ENCODE data around the gene COL8A1. TPM values are rescaled to one million over a fixed set of nuclear protein-coding genes. Genes with fewer than 3 reads are reported as not detected.

The COL8A1 gene
- total RNA-seq, 1 experiment from 2014 or later, result 0.87 TPM

DNA sequence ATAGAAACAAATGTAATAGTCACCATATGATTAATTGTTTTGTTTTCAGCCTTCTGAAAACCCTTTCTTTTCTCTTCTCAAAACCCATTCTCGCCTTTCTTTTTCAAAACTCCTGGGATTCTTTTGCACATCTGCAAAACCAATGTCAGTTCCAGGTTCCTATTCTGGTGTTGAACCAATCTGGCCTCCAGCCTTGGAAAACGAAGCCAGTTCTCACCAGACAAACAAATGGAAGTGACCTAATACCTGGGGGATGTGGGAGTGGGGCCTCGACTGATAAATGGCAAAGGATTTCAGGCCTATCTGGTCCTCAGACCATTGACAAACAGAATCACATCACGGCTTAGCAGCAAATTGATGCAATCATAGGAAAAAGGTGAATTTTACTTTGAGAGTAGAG is 73.0 kb downstream of the COL8A1 start:
- DNase-seq (ENCODE audit: low spot score), result no peak

DNA sequence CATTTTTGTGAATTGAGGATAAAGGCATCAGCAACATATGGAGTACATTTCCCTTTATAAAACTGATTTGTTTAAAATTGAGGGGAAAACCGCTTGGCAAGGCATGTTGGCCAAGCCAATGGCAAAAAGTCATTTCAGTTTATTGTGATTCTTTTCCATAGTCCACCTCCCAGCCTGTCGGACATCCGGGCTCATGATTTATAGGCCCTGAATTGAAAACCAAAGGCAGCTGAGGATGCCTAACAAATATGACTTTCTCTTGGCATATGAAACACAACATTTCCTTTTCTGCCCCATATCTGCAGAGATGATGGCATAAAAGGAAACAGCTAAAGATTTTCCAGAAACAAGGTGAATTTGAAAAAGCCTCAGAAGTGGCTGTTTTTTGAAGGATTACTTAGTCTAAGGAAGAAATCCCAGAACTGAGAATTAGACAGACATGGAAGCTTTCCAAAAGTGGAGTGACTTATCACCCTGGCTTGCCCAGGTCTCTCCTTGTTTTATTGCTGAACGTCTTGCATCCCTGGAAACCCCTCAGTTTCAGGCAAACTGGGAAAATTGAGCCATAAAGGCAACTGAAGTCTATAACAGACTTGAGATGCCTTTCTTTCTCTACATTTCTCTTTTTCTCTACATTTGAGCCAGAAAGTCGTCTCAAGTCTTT is 74.0 kb downstream of the COL8A1 start:
- Mint-ChIP-seq H3K36me3 (no peaks in the 10 kb centered on the region), H3K27me3 (ENCODE audit: low read depth) (no peaks in the 10 kb centered on the region), H3K4me1 (peaks cover 15% of the 10 kb centered on the region), H3K27ac (no peak overlapping the region), H3K4me3 (no peak overlapping the region), H3K9me3 (no peaks in the 10 kb centered on the region)
- ChIA-PET CTCF (no interaction called here), POLR2A (no interaction called here)
- DNase-seq (ENCODE audit: low spot score) (no peak), ATAC-seq (no peak)
- TF ChIP-seq GABPB1 (CRISPR knock-in tag; IDR thresholded peaks at IDR 0.05), result no peak
- no peak for TF ChIP-seq FOXK1 (CRISPR knock-in tag; IDR thresholded peaks at IDR 0.05)
- TF ChIP-seq FOXJ3 (CRISPR knock-in tag; IDR thresholded peaks at IDR 0.05; ENCODE audit: borderline replicate concordance), result no peak
- TF ChIP-seq CREB1 (CRISPR knock-in tag; IDR thresholded peaks at IDR 0.05), result no peak
- no peak for TF ChIP-seq ZNF138 (CRISPR knock-in tag; conservative IDR thresholded peaks at IDR 0.05)
- TF ChIP-seq CREM (CRISPR knock-in tag; IDR thresholded peaks at IDR 0.05), result no peak
- TF ChIP-seq RORB (CRISPR knock-in tag; IDR thresholded peaks at IDR 0.05), result no peak
- TF ChIP-seq JUN (CRISPR knock-in tag; IDR thresholded peaks at IDR 0.05), result no peak
- no peak for TF ChIP-seq JAZF1 (CRISPR knock-in tag; IDR thresholded peaks at IDR 0.05)

More for the DNA sequence above, 73.0 kb downstream of the COL8A1 start:
- ChIA-PET CTCF (no interaction called here), POLR2A (no interaction called here)
- TF ChIP-seq FOXJ3 (CRISPR knock-in tag; IDR thresholded peaks at IDR 0.05; ENCODE audit: borderline replicate concordance) (no peak), ZNF232 (CRISPR knock-in tag; IDR thresholded peaks at IDR 0.05) (no peak), FOXK1 (CRISPR knock-in tag; IDR thresholded peaks at IDR 0.05) (no peak), GTF2I (CRISPR knock-in tag; conservative IDR thresholded peaks at IDR 0.05) (no peak), ZNF416 (CRISPR knock-in tag; IDR thresholded peaks at IDR 0.05) (no peak), TP53 (CRISPR knock-in tag; IDR thresholded peaks at IDR 0.05) (no peak), NFYB (CRISPR knock-in tag; conservative IDR thresholded peaks at IDR 0.05; ENCODE audit: low read depth) (no peak), ZNF671 (CRISPR knock-in tag; IDR thresholded peaks at IDR 0.05) (no peak), TCF7 (CRISPR knock-in tag; IDR thresholded peaks at IDR 0.05; ENCODE audit: low read depth) (no peak), JAZF1 (CRISPR knock-in tag; IDR thresholded peaks at IDR 0.05) (no peak)
- TF ChIP-seq, protein P1, sequence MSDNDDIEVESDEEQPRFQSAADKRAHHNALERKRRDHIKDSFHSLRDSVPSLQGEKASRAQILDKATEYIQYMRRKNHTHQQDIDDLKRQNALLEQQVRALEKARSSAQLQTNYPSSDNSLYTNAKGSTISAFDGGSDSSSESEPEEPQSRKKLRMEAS (CRISPR knock-in tag; IDR thresholded peaks at IDR 0.05), result no peak
- TF ChIP-seq, protein P2, sequence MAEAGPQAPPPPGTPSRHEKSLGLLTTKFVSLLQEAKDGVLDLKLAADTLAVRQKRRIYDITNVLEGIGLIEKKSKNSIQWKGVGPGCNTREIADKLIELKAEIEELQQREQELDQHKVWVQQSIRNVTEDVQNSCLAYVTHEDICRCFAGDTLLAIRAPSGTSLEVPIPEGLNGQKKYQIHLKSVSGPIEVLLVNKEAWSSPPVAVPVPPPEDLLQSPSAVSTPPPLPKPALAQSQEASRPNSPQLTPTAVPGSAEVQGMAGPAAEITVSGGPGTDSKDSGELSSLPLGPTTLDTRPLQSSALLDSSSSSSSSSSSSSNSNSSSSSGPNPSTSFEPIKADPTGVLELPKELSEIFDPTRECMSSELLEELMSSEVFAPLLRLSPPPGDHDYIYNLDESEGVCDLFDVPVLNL (CRISPR knock-in tag; IDR thresholded peaks at IDR 0.05; ENCODE audit: borderline replicate concordance, low read depth), result no peak
- TF ChIP-seq, protein P3, sequence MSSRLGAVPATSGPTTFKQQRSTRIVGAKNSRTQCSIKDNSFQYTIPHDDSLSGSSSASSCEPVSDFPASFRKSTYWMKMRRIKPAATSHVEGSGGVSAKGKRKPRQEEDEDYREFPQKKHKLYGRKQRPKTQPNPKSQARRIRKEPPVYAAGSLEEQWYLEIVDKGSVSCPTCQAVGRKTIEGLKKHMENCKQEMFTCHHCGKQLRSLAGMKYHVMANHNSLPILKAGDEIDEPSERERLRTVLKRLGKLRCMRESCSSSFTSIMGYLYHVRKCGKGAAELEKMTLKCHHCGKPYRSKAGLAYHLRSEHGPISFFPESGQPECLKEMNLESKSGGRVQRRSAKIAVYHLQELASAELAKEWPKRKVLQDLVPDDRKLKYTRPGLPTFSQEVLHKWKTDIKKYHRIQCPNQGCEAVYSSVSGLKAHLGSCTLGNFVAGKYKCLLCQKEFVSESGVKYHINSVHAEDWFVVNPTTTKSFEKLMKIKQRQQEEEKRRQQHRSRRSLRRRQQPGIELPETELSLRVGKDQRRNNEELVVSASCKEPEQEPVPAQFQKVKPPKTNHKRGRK (CRISPR knock-in tag; IDR thresholded peaks at IDR 0.05; ENCODE audit: borderline replicate concordance), result no peak
- peaks cover 10% of the 10 kb centered on the region for H3K4me1 Mint-ChIP-seq
- H3K9me3 Mint-ChIP-seq, result no peaks in the 10 kb centered on the region
- no peak overlapping the region for H3K27ac Mint-ChIP-seq
- no peak overlapping the region for H3K4me3 Mint-ChIP-seq
- no peaks in the 10 kb centered on the region for H3K27me3 Mint-ChIP-seq (ENCODE audit: low read depth)
- H3K36me3 Mint-ChIP-seq, result no peaks in the 10 kb centered on the region
- ATAC-seq, result no peak

DNA sequence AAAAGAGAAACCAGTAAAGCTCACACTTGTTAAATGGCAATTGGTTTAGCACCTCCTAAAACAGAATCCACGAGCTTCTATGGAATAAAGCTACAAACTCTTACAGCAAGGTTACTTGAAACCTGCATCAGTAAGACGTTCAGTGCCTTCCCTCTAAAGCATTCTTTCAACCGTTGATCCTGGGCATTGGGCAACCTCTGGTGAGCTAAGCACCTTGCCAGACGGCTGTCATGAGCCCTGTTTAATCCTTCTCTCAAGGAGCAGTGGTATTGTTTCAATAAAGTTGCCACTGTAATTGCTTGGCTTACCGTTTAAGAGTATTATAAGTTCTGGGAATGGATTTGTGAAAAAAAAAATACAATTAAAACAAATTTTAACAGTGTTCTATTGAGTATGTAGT is 75.0 kb downstream of the COL8A1 start:
- ATAC-seq, result no peak
- DNase-seq (ENCODE audit: low spot score), result no peak
- H3K36me3 Mint-ChIP-seq, result no peaks in the 10 kb centered on the region
- POLR2A ChIA-PET, result interaction anchor here (0.8 kb wide), 1 partner anchor 10 kb away, joined by 3 read pairs; no protein-coding TSS in a partner anchor
- CTCF ChIA-PET, result no interaction called here
- H3K4me3 Mint-ChIP-seq, result no peak overlapping the region
- H3K27me3 Mint-ChIP-seq (ENCODE audit: low read depth), result no peaks in the 10 kb centered on the region
- H3K27ac Mint-ChIP-seq, result no peak overlapping the region
- H3K4me1 Mint-ChIP-seq, result peaks cover 19% of the 10 kb centered on the region
- TF ChIP-seq, protein P4, sequence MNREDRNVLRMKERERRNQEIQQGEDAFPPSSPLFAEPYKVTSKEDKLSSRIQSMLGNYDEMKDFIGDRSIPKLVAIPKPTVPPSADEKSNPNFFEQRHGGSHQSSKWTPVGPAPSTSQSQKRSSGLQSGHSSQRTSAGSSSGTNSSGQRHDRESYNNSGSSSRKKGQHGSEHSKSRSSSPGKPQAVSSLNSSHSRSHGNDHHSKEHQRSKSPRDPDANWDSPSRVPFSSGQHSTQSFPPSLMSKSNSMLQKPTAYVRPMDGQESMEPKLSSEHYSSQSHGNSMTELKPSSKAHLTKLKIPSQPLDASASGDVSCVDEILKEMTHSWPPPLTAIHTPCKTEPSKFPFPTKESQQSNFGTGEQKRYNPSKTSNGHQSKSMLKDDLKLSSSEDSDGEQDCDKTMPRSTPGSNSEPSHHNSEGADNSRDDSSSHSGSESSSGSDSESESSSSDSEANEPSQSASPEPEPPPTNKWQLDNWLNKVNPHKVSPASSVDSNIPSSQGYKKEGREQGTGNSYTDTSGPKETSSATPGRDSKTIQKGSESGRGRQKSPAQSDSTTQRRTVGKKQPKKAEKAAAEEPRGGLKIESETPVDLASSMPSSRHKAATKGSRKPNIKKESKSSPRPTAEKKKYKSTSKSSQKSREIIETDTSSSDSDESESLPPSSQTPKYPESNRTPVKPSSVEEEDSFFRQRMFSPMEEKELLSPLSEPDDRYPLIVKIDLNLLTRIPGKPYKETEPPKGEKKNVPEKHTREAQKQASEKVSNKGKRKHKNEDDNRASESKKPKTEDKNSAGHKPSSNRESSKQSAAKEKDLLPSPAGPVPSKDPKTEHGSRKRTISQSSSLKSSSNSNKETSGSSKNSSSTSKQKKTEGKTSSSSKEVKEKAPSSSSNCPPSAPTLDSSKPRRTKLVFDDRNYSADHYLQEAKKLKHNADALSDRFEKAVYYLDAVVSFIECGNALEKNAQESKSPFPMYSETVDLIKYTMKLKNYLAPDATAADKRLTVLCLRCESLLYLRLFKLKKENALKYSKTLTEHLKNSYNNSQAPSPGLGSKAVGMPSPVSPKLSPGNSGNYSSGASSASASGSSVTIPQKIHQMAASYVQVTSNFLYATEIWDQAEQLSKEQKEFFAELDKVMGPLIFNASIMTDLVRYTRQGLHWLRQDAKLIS (CRISPR knock-in tag; IDR thresholded peaks at IDR 0.05; ENCODE audit: borderline replicate concordance), result no peak
- no peaks in the 10 kb centered on the region for H3K9me3 Mint-ChIP-seq

Measured in WTC11 (cell line).